Measurements from ENCODE around the gene ASRGL1. TPM values are rescaled to one million over a fixed set of nuclear protein-coding genes. Genes with fewer than 3 reads are reported as not detected.

The ASRGL1 gene
- total RNA-seq, 4 donors from 2014 or later, result 0.66 to 7.6 (median 4.4) TPM; not detected in 1

- H3K27ac ChIP-seq, result peak overlapping the region; percentile 73 to 91 (median 88)
- intact Hi-C loops (cut with DNase I), result loop anchor here (5.0 kb wide), 1 partner anchor 162 kb away; no protein-coding TSS in a partner anchor
Measured at GRCh38 chr11:62394825-62395538, 57.7 kb downstream of the ASRGL1 start.

GRCh38 chr11:62395885-62396551 is 58.8 kb downstream of the ASRGL1 start:
- no peak for DNase-seq
- 80 to 83% methylated on average over 5 of the region's 10 CpGs for WGBS, 2 donors
- Histone ChIP-seq H3K4me1 (peaks cover 46 to 77% (median 48%) of the 10 kb centered on the region in 3 donors), H3K27ac (peak overlapping the region; percentile 64 to 91 (median 82)), H3K27me3 (no peaks in the 10 kb centered on the region), H3K4me3 (no peak overlapping the region), H3K36me3 (no peaks in the 10 kb centered on the region), H3K9me3 (no peaks in the 10 kb centered on the region)
- no peak for TF ChIP-seq POLR2A (IDR thresholded peaks at IDR 0.05)
- intact Hi-C loops (cut with DNase I), result loop anchor here (5.0 kb wide), 1 partner anchor 161 kb away; no protein-coding TSS in a partner anchor

More at GRCh38 chr11:62394825-62395538, 57.7 kb downstream of the ASRGL1 start:
- Histone ChIP-seq H3K36me3 (no peaks in the 10 kb centered on the region), H3K4me3 (peak overlapping the region; percentile 8 to 56 (median 39)), H3K9me3 (no peaks in the 10 kb centered on the region), H3K27me3 (no peaks in the 10 kb centered on the region), H3K4me1 (peaks cover 36 to 67% (median 37%) of the 10 kb centered on the region in 3 donors)
- 9 to 12% methylated on average over 14 of the region's 14 CpGs for WGBS, 2 donors
- no peak for DNase-seq
- peak; percentile 53 to 86 (median 72) for TF ChIP-seq CTCF (IDR thresholded peaks at IDR 0.05)
- no peak for TF ChIP-seq POLR2A (IDR thresholded peaks at IDR 0.05)

- intact Hi-C loops (cut with DNase I), result loop anchor here (5.0 kb wide), 1 partner anchor 159 kb away; no protein-coding TSS in a partner anchor
- TF ChIP-seq POLR2A (IDR thresholded peaks at IDR 0.05) (no peak), CTCF (IDR thresholded peaks at IDR 0.05) (no peak)
Measured at GRCh38 chr11:62398011-62398994, 61.1 kb downstream of the ASRGL1 start.

GRCh38 chr11:62399172-62399877 is 62.1 kb downstream of the ASRGL1 start:
- TF ChIP-seq POLR2A (IDR thresholded peaks at IDR 0.05) (no peak), CTCF (IDR thresholded peaks at IDR 0.05) (no peak)
- WGBS, 2 donors, result 50 to 56% methylated on average over 1 to 5 of the region's 10 CpGs
- Histone ChIP-seq H3K4me1 (peaks cover 65 to 98% (median 67%) of the 10 kb centered on the region in 3 donors), H3K27me3 (no peaks in the 10 kb centered on the region), H3K36me3 (no peaks in the 10 kb centered on the region), H3K4me3 (no peak overlapping the region), H3K27ac (peak overlapping the region; percentile 80 to 91 (median 90)), H3K9me3 (no peaks in the 10 kb centered on the region)
- intact Hi-C loops (cut with DNase I), result loop anchor here (5.0 kb wide), 1 partner anchor 158 kb away; no protein-coding TSS in a partner anchor
- no peak for DNase-seq

More at GRCh38 chr11:62398011-62398994, 61.1 kb downstream of the ASRGL1 start:
- 51 to 58% methylated on average over 20 of the region's 22 CpGs for WGBS, 2 donors
- no peak for DNase-seq
- no peaks in the 10 kb centered on the region for H3K9me3 ChIP-seq
- peak overlapping the region; percentile 44 to 91 (median 90) for H3K27ac ChIP-seq
- H3K4me1 ChIP-seq, result peaks cover 65 to 93% (median 67%) of the 10 kb centered on the region in 3 donors
- H3K36me3 ChIP-seq, result no peaks in the 10 kb centered on the region
- H3K27me3 ChIP-seq, result no peaks in the 10 kb centered on the region
- no peak overlapping the region for H3K4me3 ChIP-seq
